Ovary (tissue), 9 donors: Measurements from ENCODE around the gene NKAIN2. TPM values are rescaled to one million over a fixed set of nuclear protein-coding genes. Genes with fewer than 3 reads are reported as not detected.

ENCODE experiments used
- DNase-seq, 5 donors: peaks; one replicate each; pipeline ENCODE4 v3.0.0-alpha.2; 2019 to 2020
- H3K27ac ChIP-seq, 2 donors: fragments of 200-600 bp; one replicate each; pipeline versions ENCODE4 v1.5.1 to v1.8.0; 2019 to 2022
- H3K27me3 ChIP-seq: fragments of 200-600 bp; one replicate; pipeline ENCODE4 v1.8.0; 2022
- H3K36me3 ChIP-seq: fragments of 200-600 bp; sonication (generic); one replicate; pipeline ENCODE4 v1.5.1; 2019
- H3K4me1 ChIP-seq: one replicate; pipeline ENCODE4 v1.8.1; 2013; ENCODE audit warnings: mild to moderate bottlenecking, moderate library complexity; ENCODE audit not compliant: insufficient read depth
- H3K4me3 ChIP-seq: fragments of 200-600 bp; sonication (generic); one replicate; pipeline ENCODE4 v1.5.1; 2017
- H3K9me3 ChIP-seq, 2 donors: fragments of 200-600 bp in 1 of 2; sonication (generic) in 1 of 2; one replicate each; pipeline versions ENCODE4 v1.5.1 to v1.8.1; 2013 to 2019; ENCODE audit warnings: mild to moderate bottlenecking in 1 of 2, moderate library complexity in 1 of 2
- CTCF ChIP-seq, 3 donors: fragments of 450-650 bp in 2 of 3; fragments of 200-600 bp in 1 of 3; IDR thresholded peaks; one replicate each; pipeline versions ENCODE4 v1.5.1 to v1.8.0; 2016 to 2022; ENCODE audit warnings: antibody characterized with exemption in 3 of 3, mild to moderate bottlenecking in 1 of 3
- EP300 ChIP-seq: sonication (generic); formaldehyde crosslinking; IDR thresholded peaks from one replicate; pipeline ENCODE4 v1.6.1; 2017; ENCODE audit warnings: antibody characterized with exemption
- POLR2A ChIP-seq: fragments of 450-650 bp; IDR thresholded peaks from one replicate; pipeline ENCODE4 v1.6.1; 2017; ENCODE audit warnings: antibody characterized with exemption, mild to moderate bottlenecking, moderate library complexity
- WGBS, 3 donors: extraction: QIAGEN DNeasy Blood & Tissue Kit in 1 of 3; methylation state at CpG; one replicate each; pipeline versions ENCODE4 v1.1.5 to v1.1.7; 2013 to 2017; 5-methylcytosine and 5-hydroxymethylcytosine counted together
- intact Hi-C, 4 donors: fragments of 100-400 bp; cut with DNase I; formaldehyde crosslinking; loops; one replicate each; pipeline versions ENCODE4 v1.11.0 to v1.15.1; 2022 to 2023
- polyA plus RNA-seq, 2 donors: library from polyadenylated mRNA; stranded (reverse); fragments of 200-250 nt in 1 of 2; fragments of 350-450 nt in 1 of 2; fragmentation: Illumina TruSeq in 1 of 2; extraction: RNeasy Lipid Tissue Mini Kit (QIAGEN cat#74804) in 1 of 2; gene quantifications; one replicate each; pipeline ENCODE4 v1.2.3, GENCODE V29; 2013 to 2014
- total RNA-seq, 7 donors: library from RNA; depleted of rRNA in 2 of 7; stranded (reverse); fragments of >200 nt in 2 of 7; fragmentation: NEBNext Ultra II Directional in 3 of 7; extraction: Animal tissue kit (Norgen Biotek cat#: 25700) in 3 of 7; gene quantifications; one replicate each; pipeline versions ENCODE4 v1.1.0 to v1.2.4, GENCODE V29; 2016 to 2023
- donor health status: DM: no; HTN: no; CAD: no; lungs with moderate emphysema.
- donor health status: DM: no; HTN: no; CAD: no.
- donor health status: Bipolar disorder and iron deficiency.
- donor health status: DM: yes; HTN: yes; CAD: no.
- donor health status: DM: no; HTN: no; CAD: no.
- donor health status: DM: yes; HTN: yes; CAD: no.

The NKAIN2 gene
- total and polyA plus RNA-seq, 9 donors: 0.13 to 1.0 (median 0.40) TPM; not detected in 4

GRCh38 chr6:124819346-124819745 lies 1015.7 kb downstream of the NKAIN2 start:
- H3K4me3 ChIP-seq: no peak overlapping the region
- H3K36me3 ChIP-seq: no peaks in the 10 kb centered on the region
- no peak for DNase-seq
- TF ChIP-seq EP300: no peak
- no peak for TF ChIP-seq CTCF (IDR thresholded peaks at IDR 0.05)
- TF ChIP-seq POLR2A: no peak
- 40 to 49% (median 45%) methylated on average over 4 of the region's 4 CpGs for WGBS, 3 donors
- H3K27ac ChIP-seq: no peak overlapping the region
- intact Hi-C loops: no loop called here
- H3K9me3 ChIP-seq: no peaks in the 10 kb centered on the region
- no peaks in the 10 kb centered on the region for H3K4me1 ChIP-seq
- H3K27me3 ChIP-seq: no peaks in the 10 kb centered on the region

GRCh38 chr6:124822204-124822613 lies 1018.5 kb downstream of the NKAIN2 start:
- DNase-seq: no peak
- Histone ChIP-seq H3K36me3 (no peaks in the 10 kb centered on the region), H3K4me3 (no peak overlapping the region), H3K27ac (no peak overlapping the region), H3K4me1 (no peaks in the 10 kb centered on the region), H3K9me3 (no peaks in the 10 kb centered on the region), H3K27me3 (no peaks in the 10 kb centered on the region)
- intact Hi-C loops: no loop called here
- TF ChIP-seq EP300: no peak
- no peak for TF ChIP-seq POLR2A
- no peak for TF ChIP-seq CTCF (IDR thresholded peaks at IDR 0.05)

- intact Hi-C loops: no loop called here
- WGBS, 3 donors: 56 to 70% (median 65%) methylated on average over 3 of the region's 3 CpGs
Observed at GRCh38 chr6:124822721-124823120, 1019.1 kb downstream of the NKAIN2 start.

DNA sequence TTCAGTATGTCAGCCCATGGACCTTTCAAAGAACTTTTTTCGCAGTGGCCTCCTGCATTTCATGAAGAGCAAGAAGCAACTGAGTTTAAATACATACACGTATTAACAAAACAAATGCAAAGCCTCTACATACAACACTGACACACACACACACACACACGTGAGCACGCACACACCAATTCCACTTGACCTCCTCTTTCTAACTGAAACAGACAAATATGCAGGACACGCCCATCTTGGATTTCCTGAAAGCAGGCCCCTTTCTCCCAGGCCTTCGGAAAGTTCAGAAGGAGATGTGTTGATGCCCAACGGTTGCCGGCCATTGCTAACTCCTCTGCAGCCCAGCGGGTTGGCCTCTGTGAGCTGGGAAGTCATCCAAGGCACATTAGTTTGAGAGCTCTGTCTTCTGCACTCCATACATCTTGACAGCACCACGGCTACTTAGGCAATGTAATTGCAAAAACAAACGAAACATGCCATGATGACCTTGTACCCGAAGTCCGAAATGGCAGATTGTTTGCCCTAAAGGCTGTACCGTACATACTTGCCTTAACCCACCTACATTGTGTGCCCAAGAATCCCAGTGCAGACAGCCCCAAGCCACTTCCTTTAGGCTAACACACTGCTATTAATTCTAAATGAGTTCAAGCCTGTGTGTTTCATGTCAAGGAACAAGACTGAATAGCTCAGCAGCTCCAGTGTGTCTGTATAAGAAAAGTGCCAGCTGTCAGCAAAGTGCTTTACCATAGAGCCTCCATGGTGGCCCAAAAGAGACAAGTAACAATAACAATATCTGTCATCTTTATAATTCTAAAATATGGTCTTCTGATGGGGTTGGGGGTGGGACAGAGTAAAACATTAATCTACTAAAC lies 1019.8 kb downstream of the NKAIN2 start:
- Histone ChIP-seq H3K9me3 (no peaks in the 10 kb centered on the region), H3K27me3 (no peaks in the 10 kb centered on the region), H3K27ac (no peak overlapping the region), H3K4me3 (no peak overlapping the region), H3K4me1 (no peaks in the 10 kb centered on the region), H3K36me3 (no peaks in the 10 kb centered on the region)
- intact Hi-C loops: no loop called here
- no peak for DNase-seq
- WGBS, 3 donors: 69 to 82% (median 75%) methylated on average over 14 of the region's 14 CpGs
- TF ChIP-seq CTCF (IDR thresholded peaks at IDR 0.05) (no peak), EP300 (no peak), POLR2A (no peak)

More at GRCh38 chr6:124822721-124823120, 1019.1 kb downstream of the NKAIN2 start:
- H3K4me1 ChIP-seq: no peaks in the 10 kb centered on the region
- H3K4me3 ChIP-seq: no peak overlapping the region
- no peaks in the 10 kb centered on the region for H3K36me3 ChIP-seq
- H3K27me3 ChIP-seq: no peaks in the 10 kb centered on the region
- no peak overlapping the region for H3K27ac ChIP-seq
- DNase-seq: no peak
- H3K9me3 ChIP-seq: no peaks in the 10 kb centered on the region
- TF ChIP-seq EP300 (no peak), POLR2A (no peak), CTCF (IDR thresholded peaks at IDR 0.05) (no peak)
